Measurements from ENCODE around the gene DPY19L3. TPM values are rescaled to one million over a fixed set of nuclear protein-coding genes. Genes with fewer than 3 reads are reported as not detected.

Gene DPY19L3
- total and polyA plus RNA-seq, 2 donors from 2014 or later: 4.7 to 36.7 TPM

GRCh38 chr19:32522967-32523366, 117.4 kb downstream of the DPY19L3 start:
- H3K9ac ChIP-seq (ENCODE audit: low read length in 3 of 3): no peak overlapping the region

GRCh38 chr19:32526895-32527294, 121.3 kb downstream of the DPY19L3 start:
- no peaks in the 10 kb centered on the region for H3K27me3 ChIP-seq (ENCODE audit: control insufficient read depth, insufficient read depth, low read length)
- H3K9me3 ChIP-seq (ENCODE audit: control insufficient read depth in 2 of 3, insufficient read depth in 1 of 3, low read length in 3 of 3): no peaks in the 10 kb centered on the region
- no peaks in the 10 kb centered on the region for H3K4me1 ChIP-seq (ENCODE audit: control insufficient read depth in 2 of 3, insufficient read depth in 2 of 3, low read depth in 1 of 3, low read length in 3 of 3)
- H3K36me3 ChIP-seq (ENCODE audit: control insufficient read depth in 2 of 3, insufficient read depth in 3 of 3, low read length in 3 of 3): no peaks in the 10 kb centered on the region
- no peak overlapping the region for H3K9ac ChIP-seq (ENCODE audit: low read length in 3 of 3)
- H3K27ac ChIP-seq (ENCODE audit: low read depth in 2 of 2, low read length in 2 of 2): no peak overlapping the region
- no peak overlapping the region for H3K4me3 ChIP-seq (ENCODE audit: low read length in 3 of 3)
- no peak for TF ChIP-seq CTCF (IDR thresholded peaks at IDR 0.05; ENCODE audit: borderline replicate concordance, extremely low read depth, insufficient read depth)
- FAIRE-seq: no peak
- intact Hi-C loops (cut with DNase I): no loop called here
- DNase-seq: no peak

More at GRCh38 chr19:32522967-32523366, 117.4 kb downstream of the DPY19L3 start:
- DNase-seq: no peak
- Histone ChIP-seq H3K36me3 (ENCODE audit: control insufficient read depth in 2 of 3, insufficient read depth in 3 of 3, low read length in 3 of 3) (no peaks in the 10 kb centered on the region), H3K27ac (ENCODE audit: low read depth in 2 of 2, low read length in 2 of 2) (no peak overlapping the region), H3K4me1 (ENCODE audit: control insufficient read depth in 2 of 3, insufficient read depth in 2 of 3, low read depth in 1 of 3, low read length in 3 of 3) (no peaks in the 10 kb centered on the region), H3K27me3 (ENCODE audit: control insufficient read depth, insufficient read depth, low read length) (no peaks in the 10 kb centered on the region), H3K9me3 (ENCODE audit: control insufficient read depth in 2 of 3, insufficient read depth in 1 of 3, low read length in 3 of 3) (no peaks in the 10 kb centered on the region), H3K4me3 (ENCODE audit: low read length in 3 of 3) (no peak overlapping the region)
- FAIRE-seq: no peak
- no peak for TF ChIP-seq CTCF (IDR thresholded peaks at IDR 0.05; ENCODE audit: borderline replicate concordance, extremely low read depth, insufficient read depth)
- intact Hi-C loops (cut with DNase I): no loop called here

GRCh38 chr19:32530773-32531172, 125.2 kb downstream of the DPY19L3 start:
- FAIRE-seq (no peak), DNase-seq (no peak)
- H3K27ac ChIP-seq (ENCODE audit: low read depth in 2 of 2, low read length in 2 of 2): no peak overlapping the region
- H3K27me3 ChIP-seq (ENCODE audit: control insufficient read depth, insufficient read depth, low read length): no peaks in the 10 kb centered on the region
- peaks cover 0 to 4% (median 0%) of the 10 kb centered on the region in 3 donors for H3K9me3 ChIP-seq (ENCODE audit: control insufficient read depth in 2 of 3, insufficient read depth in 1 of 3, low read length in 3 of 3)
- intact Hi-C loops (cut with DNase I): no loop called here
- H3K4me3 ChIP-seq (ENCODE audit: low read length in 3 of 3): no peak overlapping the region
- no peaks in the 10 kb centered on the region for H3K36me3 ChIP-seq (ENCODE audit: control insufficient read depth in 2 of 3, insufficient read depth in 3 of 3, low read length in 3 of 3)
- TF ChIP-seq CTCF (IDR thresholded peaks at IDR 0.05; ENCODE audit: borderline replicate concordance, extremely low read depth, insufficient read depth): no peak
- no peak overlapping the region for H3K9ac ChIP-seq (ENCODE audit: low read length in 3 of 3)
- no peaks in the 10 kb centered on the region for H3K4me1 ChIP-seq (ENCODE audit: control insufficient read depth in 2 of 3, insufficient read depth in 2 of 3, low read depth in 1 of 3, low read length in 3 of 3)

GRCh38 chr19:32532233-32532632, 126.7 kb downstream of the DPY19L3 start:
- H3K36me3 ChIP-seq (ENCODE audit: control insufficient read depth in 2 of 3, insufficient read depth in 3 of 3, low read length in 3 of 3): no peaks in the 10 kb centered on the region
- H3K9ac ChIP-seq (ENCODE audit: low read length in 3 of 3): no peak overlapping the region
- peaks cover 0 to 4% (median 0%) of the 10 kb centered on the region in 3 donors for H3K9me3 ChIP-seq (ENCODE audit: control insufficient read depth in 2 of 3, insufficient read depth in 1 of 3, low read length in 3 of 3)
- no peaks in the 10 kb centered on the region for H3K4me1 ChIP-seq (ENCODE audit: control insufficient read depth in 2 of 3, insufficient read depth in 2 of 3, low read depth in 1 of 3, low read length in 3 of 3)
- H3K27ac ChIP-seq (ENCODE audit: low read depth in 2 of 2, low read length in 2 of 2): no peak overlapping the region
- no peaks in the 10 kb centered on the region for H3K27me3 ChIP-seq (ENCODE audit: control insufficient read depth, insufficient read depth, low read length)
- FAIRE-seq (no peak), DNase-seq (no peak)
- intact Hi-C loops (cut with DNase I): no loop called here
- no peak overlapping the region for H3K4me3 ChIP-seq (ENCODE audit: low read length in 3 of 3)
- no peak for TF ChIP-seq CTCF (IDR thresholded peaks at IDR 0.05; ENCODE audit: borderline replicate concordance, extremely low read depth, insufficient read depth)
